Mucosa of descending colon (tissue), 3 donors: ENCODE data around the gene CASP7. TPM values are rescaled to one million over a fixed set of nuclear protein-coding genes. Genes with fewer than 3 reads are reported as not detected.

Experiments
- ATAC-seq: fragments of 200-7000 bp; cut with Tn5 transposase; one replicate; pipeline ENCODE4 v1.9.1; 2020; ENCODE audit warnings: mild to moderate bottlenecking, moderate library complexity
- DNase-seq, 3 donors: peaks; one replicate each; pipeline ENCODE4 v3.0.0-alpha.2; 2020
- H3K36me3 ChIP-seq: fragments of 200-600 bp; one replicate; pipeline ENCODE4 v1.8.0; 2021; ENCODE audit warnings: low read depth, mild to moderate bottlenecking
- H3K4me1 ChIP-seq: fragments of 200-600 bp; one replicate; pipeline ENCODE4 v1.8.0; 2021; ENCODE audit warnings: low read depth, mild to moderate bottlenecking
- H3K4me3 ChIP-seq: fragments of 200-600 bp; one replicate; pipeline ENCODE4 v1.8.0; 2021; ENCODE audit warnings: mild to moderate bottlenecking
- H3K9me3 ChIP-seq: fragments of 200-600 bp; one replicate; pipeline ENCODE4 v1.8.0; 2021; ENCODE audit warnings: mild to moderate bottlenecking
- intact Hi-C, 2 donors: fragments of 100-400 bp; cut with DNase I in 1 of 2; cut with micrococcal nuclease in 1 of 2; formaldehyde crosslinking; loops; one replicate each; pipeline versions ENCODE4 v1.11.0 to v1.11.1; 2022; cut with DNase I, micrococcal nuclease
- long read RNA-seq, 2 donors: library from polyadenylated mRNA; unstranded; transcript quantifications; one replicate each; pipeline ENCODE4 v2.0.0, GENCODE V29; 2019 to 2021
- total RNA-seq, 3 donors: library from RNA; stranded (reverse); fragmentation: NEBNext Ultra II Directional in 2 of 3; extraction: Animal tissue kit (Norgen Biotek cat#: 25700) in 2 of 3; gene quantifications; one replicate each; pipeline versions ENCODE4 v1.2.1 to v1.2.4, GENCODE V29; 2021 to 2023
- TF ChIP-seq, protein P1 (sequence below): fragments of 200-600 bp; IDR thresholded peaks from one replicate; pipeline ENCODE4 v1.8.0; 2022; ENCODE audit warnings: antibody characterized with exemption, mild to moderate bottlenecking
- donor health status: DM: no; HTN: no; CAD: no; lungs with moderate emphysema.
- donor health status: DM: no; HTN: no; CAD: no.
- donor health status: DM: no; HTN: yes; CAD: no.

CASP7 gene
- 100 to 1,000 TPM; 113 to 200 (median 186) TPM for total RNA-seq
- long read RNA-seq, donor 1, transcript CASP7-203 (7 exons, 2,377 nt), result major isoform, 98 of 128 reads
- long read RNA-seq, donor 1, transcript CASP7-211 (7 exons, 2,467 nt), result minor isoform, 5 of 128 reads
- long read RNA-seq, donor 1, partial matches to known transcripts, result 3 of 128 reads
- long read RNA-seq, donor 1, other reads (novel, unspliced or antisense), result 17 of 128 reads
- long read RNA-seq, donor 2, transcript CASP7-202 (8 exons, 2,421 nt), result minor isoform, 7 of 101 reads
- long read RNA-seq, donor 2, transcript CASP7-203 (7 exons, 2,377 nt), result major isoform, 66 of 101 reads
- long read RNA-seq, donor 2, partial matches to known transcripts, result 5 of 101 reads
- long read RNA-seq, donor 2, other reads (novel, unspliced or antisense), result 20 of 101 reads

DNA sequence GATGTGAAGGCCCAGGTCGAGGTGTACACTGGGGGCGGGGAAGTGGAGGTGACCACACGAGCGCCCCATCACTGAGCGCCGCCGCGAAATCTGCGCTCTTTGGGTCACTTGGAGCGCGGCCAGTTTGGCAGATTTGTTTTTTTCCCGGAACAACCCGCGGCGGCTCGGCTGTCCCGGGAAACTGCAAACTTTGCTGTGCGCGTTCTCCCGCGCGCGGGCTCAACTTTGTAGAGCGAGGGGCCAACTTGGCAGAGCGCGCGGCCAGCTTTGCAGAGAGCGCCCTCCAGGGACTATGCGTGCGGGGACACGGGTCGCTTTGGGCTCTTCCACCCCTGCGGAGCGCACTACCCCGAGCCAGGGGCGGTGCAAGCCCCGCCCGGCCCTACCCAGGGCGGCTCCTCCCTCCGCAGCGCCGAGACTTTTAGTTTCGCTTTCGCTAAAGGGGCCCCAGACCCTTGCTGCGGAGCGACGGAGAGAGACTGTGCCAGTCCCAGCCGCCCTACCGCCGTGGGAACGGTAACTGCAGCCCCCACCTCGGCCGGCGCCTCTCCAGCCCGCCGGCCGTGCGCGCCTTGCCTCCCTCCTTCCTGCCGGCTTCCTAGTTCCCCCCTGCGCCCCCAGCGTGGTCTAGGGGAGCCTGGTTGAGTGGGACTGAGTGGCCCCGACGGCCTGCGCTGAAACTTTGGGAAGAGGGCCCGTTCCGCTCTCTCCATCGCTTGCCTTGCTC is at the start of gene CASP7:
TSS of gene CASP7 (plus strand) at position 450 of the 727 bp plus-strand sequence. CDS start 17,582 bp downstream, outside the sequence.
- Histone ChIP-seq H3K9me3 (no peaks in the 10 kb centered on the region), H3K36me3 (no peaks in the 10 kb centered on the region), H3K4me3 (peak within 1 kb of the TSS; percentile 100), H3K4me1 (peaks cover 7% of the 10 kb centered on the region)
- intact Hi-C loops, result no loop called here
- ATAC-seq (peak; percentile 89), DNase-seq (peak; percentile 85 to 92 (median 91))
- TF ChIP-seq, protein P1, sequence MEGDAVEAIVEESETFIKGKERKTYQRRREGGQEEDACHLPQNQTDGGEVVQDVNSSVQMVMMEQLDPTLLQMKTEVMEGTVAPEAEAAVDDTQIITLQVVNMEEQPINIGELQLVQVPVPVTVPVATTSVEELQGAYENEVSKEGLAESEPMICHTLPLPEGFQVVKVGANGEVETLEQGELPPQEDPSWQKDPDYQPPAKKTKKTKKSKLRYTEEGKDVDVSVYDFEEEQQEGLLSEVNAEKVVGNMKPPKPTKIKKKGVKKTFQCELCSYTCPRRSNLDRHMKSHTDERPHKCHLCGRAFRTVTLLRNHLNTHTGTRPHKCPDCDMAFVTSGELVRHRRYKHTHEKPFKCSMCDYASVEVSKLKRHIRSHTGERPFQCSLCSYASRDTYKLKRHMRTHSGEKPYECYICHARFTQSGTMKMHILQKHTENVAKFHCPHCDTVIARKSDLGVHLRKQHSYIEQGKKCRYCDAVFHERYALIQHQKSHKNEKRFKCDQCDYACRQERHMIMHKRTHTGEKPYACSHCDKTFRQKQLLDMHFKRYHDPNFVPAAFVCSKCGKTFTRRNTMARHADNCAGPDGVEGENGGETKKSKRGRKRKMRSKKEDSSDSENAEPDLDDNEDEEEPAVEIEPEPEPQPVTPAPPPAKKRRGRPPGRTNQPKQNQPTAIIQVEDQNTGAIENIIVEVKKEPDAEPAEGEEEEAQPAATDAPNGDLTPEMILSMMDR, result peak; percentile 28

DNA sequence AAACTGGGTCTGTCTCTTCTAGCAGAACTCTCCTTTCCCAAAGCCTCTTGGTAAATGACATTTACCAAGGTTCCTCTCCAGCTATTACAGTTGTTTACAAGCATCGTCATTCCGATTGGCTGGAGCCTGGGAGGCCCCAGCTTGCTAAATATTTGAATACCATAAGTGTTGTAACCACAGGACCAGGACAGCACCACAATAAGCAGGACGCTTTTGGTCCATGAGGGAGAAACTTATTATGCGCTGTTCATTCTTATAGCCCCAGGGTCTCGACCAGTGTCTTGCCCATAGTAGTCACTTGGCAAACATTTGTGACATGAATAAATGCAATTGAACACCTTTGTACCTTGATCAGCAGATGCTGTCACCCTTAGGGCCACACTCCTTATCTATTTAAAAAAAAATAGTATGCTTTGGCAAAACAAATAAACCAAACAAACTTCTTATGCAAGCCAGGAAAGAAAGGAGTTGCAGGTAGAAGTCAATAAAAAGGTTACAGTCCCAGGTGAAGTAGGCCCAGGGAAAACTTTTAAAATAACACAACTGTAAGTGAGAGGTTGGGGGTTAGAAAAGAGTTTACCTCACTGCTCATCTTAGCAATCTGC is 48.7 kb upstream of the CASP7 start:
- DNase-seq (no peak), ATAC-seq (peak; percentile 55)
- intact Hi-C loops, result no loop called here
- Histone ChIP-seq H3K9me3 (no peaks in the 10 kb centered on the region), H3K4me1 (peaks cover 36% of the 10 kb centered on the region), H3K36me3 (no peaks in the 10 kb centered on the region), H3K4me3 (no peak overlapping the region)
- TF ChIP-seq, protein P1, result no peak

DNA sequence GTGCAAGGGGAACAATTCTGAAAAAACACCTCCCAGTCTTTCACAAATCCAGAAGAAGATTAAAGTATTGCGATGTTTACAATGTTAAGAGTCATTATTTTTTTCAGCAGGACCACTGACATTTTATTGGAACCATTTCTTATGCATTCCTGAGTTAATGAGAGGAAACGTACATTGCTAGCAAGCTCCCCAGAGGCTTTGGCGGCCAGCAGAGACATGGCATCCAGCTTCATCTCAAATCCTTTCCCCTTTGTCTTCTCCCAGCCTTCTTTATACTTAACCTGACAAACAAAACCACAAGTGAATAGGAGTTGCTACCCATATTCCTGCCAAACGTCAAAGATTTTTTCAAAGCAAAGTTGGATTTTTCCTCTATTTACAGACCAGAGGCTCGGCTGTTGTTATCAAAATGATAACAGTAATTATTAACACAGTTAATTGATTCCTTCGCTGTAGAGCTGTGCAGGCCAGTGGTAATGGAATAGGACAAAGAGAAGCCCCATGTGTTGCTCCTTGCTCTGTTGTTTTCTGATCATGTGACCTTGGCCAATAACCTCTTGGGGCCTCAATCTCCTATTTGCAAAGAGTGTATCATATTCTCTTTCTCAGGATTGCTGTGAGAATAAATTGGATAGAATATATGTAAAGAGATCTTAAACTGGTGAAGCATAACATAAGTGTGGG is 47.9 kb upstream of the CASP7 start:
- no peak for ATAC-seq
- no peak for DNase-seq
- Histone ChIP-seq H3K9me3 (no peaks in the 10 kb centered on the region), H3K36me3 (no peaks in the 10 kb centered on the region), H3K4me1 (peaks cover 31% of the 10 kb centered on the region), H3K4me3 (no peak overlapping the region)
- TF ChIP-seq, protein P1, result no peak
- intact Hi-C loops, result no loop called here

DNA sequence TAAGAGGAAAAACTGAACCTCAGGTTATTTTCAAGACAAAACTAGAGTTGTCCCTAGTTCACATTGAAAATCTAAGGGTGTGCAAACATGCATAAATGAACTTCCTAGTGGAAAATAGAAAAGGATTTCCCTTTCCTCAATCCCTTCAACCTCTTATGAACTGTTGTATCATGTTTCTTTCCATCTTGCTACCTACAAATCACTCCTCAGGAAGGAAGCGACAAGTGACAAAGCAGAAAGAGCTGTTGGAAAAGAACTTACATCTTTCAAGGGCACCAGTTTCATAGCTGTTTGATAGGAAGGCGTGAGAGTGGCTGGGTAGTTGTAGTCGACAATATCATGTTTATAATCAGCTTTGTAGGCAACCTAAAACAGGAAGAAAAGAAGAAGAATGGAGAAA is 39.7 kb upstream of the CASP7 start:
- no peak for DNase-seq
- H3K4me3 ChIP-seq, result no peak overlapping the region
- TF ChIP-seq, protein P1, result no peak
- intact Hi-C loops, result no loop called here
- no peak for ATAC-seq
- no peaks in the 10 kb centered on the region for H3K9me3 ChIP-seq
- no peaks in the 10 kb centered on the region for H3K36me3 ChIP-seq
- peaks cover 8% of the 10 kb centered on the region for H3K4me1 ChIP-seq

DNA sequence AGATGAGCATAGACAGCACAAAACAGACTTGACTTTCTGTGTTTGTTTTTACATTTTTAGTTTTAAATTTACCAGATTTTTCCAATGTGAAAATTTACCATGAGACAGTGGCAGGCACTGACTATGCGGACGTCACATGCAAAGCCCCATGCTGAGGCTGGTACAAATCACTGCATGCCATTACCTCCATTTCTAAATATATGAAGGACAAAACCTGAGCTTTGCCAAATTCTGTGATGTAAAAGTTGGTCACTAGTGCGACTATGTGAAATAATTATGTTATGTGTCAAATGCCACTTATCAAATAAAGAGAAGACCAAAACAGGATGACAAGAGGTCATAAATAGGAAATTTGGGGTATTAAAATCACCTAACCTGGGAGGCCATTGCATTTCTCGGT is 38.0 kb upstream of the CASP7 start:
- H3K4me1 ChIP-seq, result peaks cover 8% of the 10 kb centered on the region
- ATAC-seq, result no peak
- DNase-seq, result no peak
- intact Hi-C loops, result no loop called here
- TF ChIP-seq, protein P1, result no peak
- H3K9me3 ChIP-seq, result no peaks in the 10 kb centered on the region
- no peak overlapping the region for H3K4me3 ChIP-seq
- no peaks in the 10 kb centered on the region for H3K36me3 ChIP-seq
